Activated CD8-positive, alpha-beta memory T cell treated with anti-CD3 and anti-CD28 coated beads, Interleukin-2, amount 50 U/mL, for 1 hour (primary cell): ENCODE measurements around the gene SNRPN.
"Not testable (repeated sequence)": the region's sequence is repeated elsewhere in the genome, so short reads cannot be mapped to it uniquely, and the experiment has no call there.

Experiments used
- DNase-seq: peaks from one replicate; pipeline ENCODE4 v3.0.0-alpha.2; 2020; ENCODE audit errors: extremely low read depth

Gene SNRPN

GRCh38 chr15:24954783-24955530 lies at the start of gene SNRPN, which contains the start of gene SNURF:
Gene SNRPN (plus strand): TSS chr15:24954987. CDS start chr15:24974454, 19,467 bp downstream.
Gene SNURF (plus strand): TSS chr15:24954987. CDS start chr15:24955049, 62 bp downstream.
- peak; percentile 33 for DNase-seq

- no peak for DNase-seq
Measured at GRCh38 chr15:24916305-24917009, 38.3 kb upstream of the SNRPN start.

GRCh38 chr15:24917431-24917830 lies 37.4 kb upstream of the SNRPN start:
- DNase-seq, result no peak

GRCh38 chr15:24919446-24919845 lies 35.3 kb upstream of the SNRPN start:
- DNase-seq, result no peak

GRCh38 chr15:24922781-24923180 lies 32.0 kb upstream of the SNRPN start:
- not testable (repeated sequence) for DNase-seq

GRCh38 chr15:24924153-24924552 lies 30.6 kb upstream of the SNRPN start:
- DNase-seq, result no peak

- no peak for DNase-seq
Measured at GRCh38 chr15:24924621-24925020, 30.2 kb upstream of the SNRPN start.

- not testable (repeated sequence) for DNase-seq
Measured at GRCh38 chr15:24931874-24932732, 22.7 kb upstream of the SNRPN start.

GRCh38 chr15:24933716-24934115 lies 21.1 kb upstream of the SNRPN start:
- DNase-seq, result no peak

GRCh38 chr15:24938224-24938623 lies 16.6 kb upstream of the SNRPN start:
- DNase-seq, result not testable (repeated sequence)

GRCh38 chr15:24940236-24940635 lies 14.6 kb upstream of the SNRPN start:
- DNase-seq, result no peak

- no peak for DNase-seq
Measured at GRCh38 chr15:24943361-24943760, 11.4 kb upstream of the SNRPN start.

GRCh38 chr15:24944954-24945353 lies 9.8 kb upstream of the SNRPN start:
- DNase-seq, result no peak

- DNase-seq, result no peak
Measured at GRCh38 chr15:24945711-24946110, 9.1 kb upstream of the SNRPN start.

GRCh38 chr15:24948495-24948894 lies 6.3 kb upstream of the SNRPN start:
- no peak for DNase-seq

GRCh38 chr15:24955531-24955921 lies 739 bp downstream of the SNRPN start:
- DNase-seq, result no peak

GRCh38 chr15:24956111-24956838 lies 1.5 kb downstream of the SNRPN start:
- DNase-seq, result peak; percentile 29

- DNase-seq, result no peak
Measured at GRCh38 chr15:24957691-24958090, 2.9 kb downstream of the SNRPN start.

- DNase-seq, result no peak
Measured at GRCh38 chr15:24961967-24962366, 7.2 kb downstream of the SNRPN start.

- DNase-seq, result no peak
Measured at GRCh38 chr15:24962880-24963279, 8.1 kb downstream of the SNRPN start.

GRCh38 chr15:24966364-24967103 lies 11.7 kb downstream of the SNRPN start:
- no peak for DNase-seq
